GM18873 (cell line): ENCODE measurements around the gene ABLIM2.

ENCODE experiments used
- ATAC-seq: cut with Tn5 transposase; IDR thresholded peaks from one replicate; pipeline ENCODE4 v1.9.1; 2021; ENCODE audit warnings: mild to moderate bottlenecking, moderate library complexity, moderate number of reproducible peaks; ENCODE audit not compliant: unreplicated experiment, low FRiP score

The ABLIM2 gene

DNA sequence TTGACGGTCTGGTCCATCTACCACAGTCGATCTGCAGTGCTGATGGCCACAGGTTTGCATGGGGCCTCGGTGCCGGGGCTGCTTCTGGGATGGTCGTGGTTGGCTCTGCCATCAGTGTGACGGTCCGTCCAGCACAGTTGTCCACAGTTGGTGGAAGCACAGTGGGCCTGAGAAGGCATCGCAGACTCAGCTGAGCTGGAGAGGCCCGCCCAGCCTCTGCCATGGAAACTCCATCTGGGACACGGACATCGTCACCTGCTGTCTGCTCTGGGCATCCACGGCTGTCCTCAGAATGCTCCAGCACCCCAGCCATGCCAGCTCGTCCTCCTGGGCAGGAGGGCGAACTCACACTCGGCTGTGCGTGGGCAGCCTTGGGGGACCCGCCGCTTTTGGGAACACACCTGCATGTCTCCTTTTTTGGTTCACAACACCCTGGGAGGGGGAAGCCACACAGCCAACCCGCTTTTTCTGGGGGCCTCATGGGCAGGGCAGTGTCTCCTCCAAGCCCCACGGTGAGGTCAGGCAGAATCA is 33.0 kb downstream of the ABLIM2 start:
- ATAC-seq: no peak

DNA sequence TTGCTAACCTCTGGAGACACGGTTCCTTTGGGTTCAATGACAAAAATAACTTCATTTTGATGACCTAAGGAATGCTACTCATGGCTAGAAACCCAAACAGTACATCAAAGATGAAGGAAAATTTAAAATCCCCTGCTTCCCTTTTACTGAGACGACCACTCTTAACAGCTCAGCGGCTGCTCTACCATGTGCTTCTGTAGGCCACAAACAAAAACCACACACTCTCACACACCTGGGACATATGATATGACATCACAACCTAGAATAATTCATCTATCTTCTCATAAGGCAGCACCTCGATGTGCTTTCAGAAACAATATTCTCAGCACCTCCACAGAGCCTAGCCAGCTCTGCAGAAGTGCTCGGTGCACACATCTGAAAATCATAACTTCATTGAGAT is 34.7 kb downstream of the ABLIM2 start:
- no peak for ATAC-seq

DNA sequence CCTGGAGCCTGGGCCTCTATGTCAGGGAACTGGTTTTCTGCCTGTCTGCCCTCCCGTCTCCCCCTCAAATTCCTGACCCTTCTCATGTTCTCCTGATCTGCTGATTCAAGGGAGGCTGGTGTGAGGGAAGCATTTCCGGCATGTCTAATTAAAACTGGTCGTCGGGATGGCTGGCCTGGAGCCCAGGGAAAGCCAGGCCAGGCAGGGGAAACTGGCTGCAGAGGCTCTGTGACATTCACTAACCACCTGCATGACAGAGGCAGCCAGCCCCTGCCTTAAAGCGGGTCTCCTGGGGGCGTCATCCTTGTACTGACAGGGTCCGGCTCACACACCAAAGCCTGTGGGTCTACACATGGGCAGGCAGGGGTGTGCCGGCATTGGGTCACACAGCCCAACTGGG is 35.2 kb downstream of the ABLIM2 start:
- no peak for ATAC-seq

DNA sequence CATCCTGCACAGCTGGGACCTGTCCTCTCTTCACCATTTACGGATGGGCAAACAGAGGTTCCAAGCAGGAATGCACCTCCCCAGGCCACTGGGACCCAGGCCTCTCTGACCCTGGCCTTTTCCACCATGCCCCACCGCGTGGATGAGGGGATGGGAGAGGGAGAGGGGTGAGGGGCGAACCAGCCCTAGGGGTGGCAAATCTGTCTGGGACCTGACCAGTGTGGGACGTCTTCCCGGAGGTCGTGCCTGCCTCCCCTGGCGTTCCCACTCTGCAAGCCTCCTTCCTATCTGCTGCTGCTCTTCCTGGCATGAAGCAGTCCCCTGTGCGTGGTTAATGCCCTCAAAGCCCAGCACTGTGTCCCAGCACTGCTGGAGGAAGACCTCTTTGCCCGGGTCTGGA is 35.9 kb downstream of the ABLIM2 start:
- no peak for ATAC-seq

DNA sequence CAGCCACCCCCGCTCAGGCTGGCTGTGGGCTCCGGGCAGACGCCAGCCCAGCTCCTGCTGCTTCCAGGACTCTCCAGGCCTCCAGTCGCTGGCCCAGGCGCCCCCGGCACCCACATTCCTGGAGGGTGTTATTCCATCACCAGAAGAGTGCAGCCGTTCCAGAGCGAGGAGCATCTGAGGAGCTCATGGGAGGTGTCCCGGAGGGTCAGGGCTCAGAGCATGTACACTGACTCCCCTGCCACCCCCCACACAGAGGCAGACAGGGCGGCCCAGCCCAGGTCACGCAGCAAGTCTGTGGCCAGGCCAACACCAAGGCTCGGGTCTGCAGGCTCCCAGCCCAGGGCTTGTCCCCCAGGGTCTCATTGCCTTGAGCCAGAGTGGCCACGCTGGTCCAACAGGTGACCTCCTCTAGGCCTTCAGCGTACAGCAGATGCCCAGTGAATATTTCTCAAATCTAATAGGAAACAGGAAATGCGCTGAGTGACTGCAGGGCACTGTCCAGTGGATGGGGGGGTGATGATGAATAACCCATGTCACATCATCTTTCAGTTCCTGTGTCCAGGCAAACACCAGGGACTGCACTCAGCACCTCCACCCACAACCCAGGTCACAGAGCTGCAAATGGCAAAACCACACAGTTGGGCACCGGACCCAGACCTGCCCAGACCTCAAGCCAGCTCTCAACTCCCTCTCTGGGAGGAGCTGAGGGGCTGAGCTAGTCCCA is 37.2 kb downstream of the ABLIM2 start:
- ATAC-seq: no peak

DNA sequence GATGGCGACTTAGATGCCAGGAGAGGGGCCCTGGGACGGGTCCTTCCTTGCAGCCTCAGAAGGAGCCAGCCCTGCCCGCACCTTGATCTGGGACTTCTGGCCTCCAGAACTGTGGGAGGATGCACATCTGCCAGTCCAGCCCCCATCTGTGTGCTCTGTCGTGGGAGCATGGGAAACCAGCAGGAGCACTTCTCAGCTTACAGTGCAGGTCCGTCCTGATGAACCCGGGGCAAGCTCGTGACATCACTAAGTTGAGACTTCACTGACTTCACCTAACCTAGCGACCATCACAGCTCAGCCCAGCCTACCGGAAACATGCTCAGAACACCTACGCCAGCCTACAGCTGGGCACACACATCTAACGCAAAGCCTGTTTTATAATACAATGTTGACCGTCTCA is 38.1 kb downstream of the ABLIM2 start:
- no peak for ATAC-seq

DNA sequence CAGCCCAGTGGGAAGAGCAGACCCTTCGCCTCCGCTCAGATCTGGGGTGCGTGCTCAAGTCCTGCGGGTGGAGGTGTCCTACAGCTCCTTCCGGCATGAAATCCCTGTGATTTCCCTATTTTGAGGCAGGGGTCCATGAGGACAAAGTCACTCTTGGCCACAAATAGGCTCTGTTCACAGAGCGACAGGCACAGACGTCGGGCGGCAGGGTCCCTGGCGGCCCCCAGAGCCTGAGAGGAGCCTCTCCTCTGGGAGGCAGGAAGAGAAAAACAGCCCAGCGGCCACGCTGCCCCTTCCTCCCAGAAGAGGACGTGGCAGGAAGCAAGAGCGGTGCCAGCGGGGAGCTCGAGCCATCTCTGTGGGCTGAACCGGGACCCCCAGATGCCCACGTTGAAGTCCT is 38.7 kb downstream of the ABLIM2 start:
- ATAC-seq: no peak

DNA sequence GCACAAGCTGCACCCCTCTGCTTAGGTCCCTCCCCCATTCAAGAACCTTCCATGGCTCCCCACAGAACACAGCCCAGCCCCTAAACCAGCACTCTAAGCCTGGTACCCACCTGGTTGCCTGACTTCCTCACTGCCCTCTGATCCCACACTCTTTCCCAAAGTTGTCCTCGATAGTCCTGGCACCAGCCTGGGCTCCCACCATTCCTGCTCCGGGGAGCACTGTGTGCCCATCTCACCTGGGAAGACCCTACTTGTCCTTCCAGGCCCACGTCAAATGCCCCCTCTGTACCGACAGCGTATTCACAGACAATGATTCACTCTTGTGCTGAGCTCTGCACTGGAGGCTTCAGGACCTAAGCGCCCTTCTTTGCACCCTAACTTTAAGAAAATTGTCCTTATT is 40.1 kb downstream of the ABLIM2 start:
- no peak for ATAC-seq

DNA sequence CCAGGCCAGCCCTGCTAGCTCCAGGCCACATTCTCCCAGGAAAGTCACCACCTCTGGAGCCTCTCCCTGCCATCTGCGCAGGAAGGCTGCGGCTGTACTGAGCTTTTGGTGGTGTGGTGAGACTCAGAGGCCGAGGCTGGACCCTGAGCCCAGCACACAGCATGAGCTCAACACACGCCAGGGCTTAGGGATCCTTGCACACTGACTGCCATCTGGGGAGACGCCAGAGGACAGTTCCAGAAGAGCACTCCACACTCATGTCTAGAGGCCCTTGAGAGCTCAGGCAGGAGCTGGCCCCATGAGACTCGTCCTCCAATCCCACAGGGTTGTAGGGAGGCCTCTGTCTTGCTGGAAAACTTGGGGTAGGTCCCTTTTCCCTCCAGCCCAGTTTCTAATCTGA is 40.6 kb downstream of the ABLIM2 start:
- no peak for ATAC-seq

DNA sequence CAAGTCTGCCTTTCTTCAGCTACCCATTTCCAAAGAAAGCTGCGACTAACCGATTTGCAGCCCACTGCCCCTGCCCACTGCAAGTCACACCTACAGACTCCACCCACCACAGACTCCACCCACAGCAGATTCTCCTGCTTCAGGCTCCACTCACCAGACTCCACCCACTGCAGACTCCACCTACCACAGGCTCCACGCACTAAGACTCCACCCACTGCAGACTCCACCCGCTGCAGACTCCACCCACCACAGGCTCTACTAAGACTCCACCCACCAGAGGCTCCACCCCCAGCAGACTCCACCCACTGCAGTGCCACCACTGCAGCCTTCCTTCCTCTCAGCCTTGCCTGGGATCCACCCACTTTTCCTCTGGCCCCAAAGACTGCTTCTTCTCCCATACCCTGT is 41.3 kb downstream of the ABLIM2 start:
- ATAC-seq: no peak

DNA sequence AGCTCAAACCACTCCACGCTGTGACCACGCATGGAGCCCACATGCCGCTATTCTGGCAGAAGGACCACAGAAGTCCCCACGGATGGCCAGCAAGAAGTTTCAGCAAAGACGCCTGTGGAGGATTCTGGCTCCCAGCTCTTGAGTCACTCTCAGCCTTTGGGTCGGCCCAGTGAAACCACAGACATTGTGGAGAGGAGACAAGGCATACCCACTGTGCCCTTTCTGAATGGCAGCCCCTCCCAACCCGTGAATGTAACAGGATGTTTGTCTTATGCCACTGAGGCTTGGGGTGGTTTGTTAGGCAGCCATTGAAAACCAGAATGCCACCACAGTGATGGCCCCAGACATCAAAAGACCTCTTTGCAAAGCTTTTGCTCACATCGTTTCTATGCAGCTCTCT is 42.7 kb downstream of the ABLIM2 start:
- no peak for ATAC-seq

DNA sequence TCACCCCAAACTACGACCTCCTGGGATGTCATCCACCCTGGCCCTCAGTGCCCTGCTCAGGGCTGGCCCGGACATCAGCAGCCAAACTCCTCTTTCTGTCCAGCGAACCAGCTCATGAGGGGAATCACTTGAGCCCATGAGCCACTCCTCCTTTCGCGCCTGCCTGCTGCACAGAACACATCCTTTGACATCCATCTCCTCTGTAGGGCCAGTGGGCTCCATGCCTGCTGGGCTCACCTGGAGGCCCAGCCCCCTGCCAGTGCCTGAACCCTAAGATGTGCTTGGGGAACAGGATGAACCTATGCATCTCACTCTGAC is 43.5 kb downstream of the ABLIM2 start:
- ATAC-seq: no peak

DNA sequence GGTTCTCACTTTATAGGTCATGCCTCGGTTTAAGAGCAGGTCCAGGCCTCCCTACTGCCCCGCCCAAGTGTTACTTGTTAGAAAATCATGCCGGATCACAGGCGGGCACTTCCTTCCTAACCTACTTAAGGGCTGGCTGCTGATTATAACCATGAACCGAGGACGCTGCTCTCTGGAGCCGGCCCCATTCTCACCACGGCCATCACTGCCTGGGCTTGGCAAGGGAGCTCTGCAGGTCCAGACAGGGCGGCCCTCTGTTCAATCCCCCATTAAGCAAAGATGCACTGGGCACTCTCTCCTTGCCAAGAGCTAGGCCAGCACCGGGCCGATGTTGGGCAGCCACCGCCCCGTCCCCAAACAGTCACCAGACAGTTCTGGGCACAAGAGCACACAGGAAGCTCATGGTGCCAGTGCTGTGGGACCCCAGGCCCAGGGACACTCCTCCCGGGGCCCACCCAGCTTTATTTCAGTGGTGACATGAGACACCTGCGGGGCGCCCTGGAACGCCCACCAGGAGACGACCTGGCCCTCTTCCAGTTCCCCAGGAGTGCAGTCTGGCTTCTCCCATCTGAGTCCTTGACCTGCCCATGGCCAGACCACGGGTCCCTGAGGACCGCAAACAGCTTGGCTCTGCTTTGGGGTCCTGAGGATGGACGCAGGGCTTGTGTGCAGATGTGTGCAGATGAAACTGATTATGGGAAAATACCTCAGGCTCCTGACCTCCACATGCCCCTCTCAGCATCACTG is 44.0 kb downstream of the ABLIM2 start:
- no peak for ATAC-seq

DNA sequence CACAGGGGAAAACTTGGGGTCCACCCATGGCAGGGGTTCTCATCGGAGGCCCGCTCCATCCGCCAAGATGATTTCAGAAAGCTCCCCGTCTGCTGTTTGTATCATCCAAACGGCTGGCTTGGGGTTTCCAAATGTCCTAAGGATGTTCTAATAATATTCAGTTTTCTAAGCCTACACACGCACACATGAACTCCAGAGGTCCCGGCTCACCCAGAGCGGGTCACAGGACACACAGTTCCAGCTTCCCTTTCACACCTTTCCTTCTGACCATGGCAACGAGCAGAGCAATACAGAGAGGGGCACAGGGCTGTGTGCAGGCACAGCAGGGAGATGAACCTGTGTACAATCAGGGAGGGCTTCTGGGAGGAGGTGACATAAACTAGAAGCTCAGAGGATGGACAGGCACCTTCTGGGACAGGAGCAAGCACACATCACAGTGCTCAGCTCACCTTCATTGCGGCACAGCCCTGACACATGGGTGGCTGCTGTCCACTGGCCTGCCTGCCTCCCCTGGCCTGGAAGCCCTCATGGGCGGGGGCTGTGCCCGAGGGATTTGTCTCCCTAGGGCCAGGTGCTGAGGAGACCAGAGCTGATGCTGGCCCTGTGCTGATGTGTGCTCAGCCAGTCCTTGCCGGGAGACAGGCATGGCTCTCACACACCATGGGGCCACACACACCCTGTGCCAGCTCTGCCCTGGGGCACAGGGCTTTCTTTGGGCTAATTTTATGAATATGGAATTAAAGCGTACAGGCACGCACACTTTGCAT is 44.8 kb downstream of the ABLIM2 start:
- no peak for ATAC-seq

DNA sequence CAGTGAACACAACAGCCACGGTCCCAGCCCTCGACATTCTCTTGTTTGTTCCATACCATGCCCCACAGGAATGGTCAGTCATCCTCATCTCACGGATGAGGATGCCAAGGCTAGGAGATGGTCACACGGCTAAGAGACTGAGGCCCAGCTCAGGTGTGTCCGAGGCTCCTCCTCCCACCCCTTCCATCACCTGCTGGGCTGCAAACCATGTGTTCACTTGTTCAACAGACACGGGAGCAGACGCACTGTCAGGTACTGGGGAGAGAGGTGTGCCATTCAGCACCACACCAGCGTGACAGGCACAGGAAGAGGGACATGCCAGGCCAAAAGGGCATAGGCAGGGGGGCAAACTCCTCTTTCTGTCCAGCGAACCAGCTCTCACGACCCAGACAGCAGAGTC is 45.9 kb downstream of the ABLIM2 start:
- ATAC-seq: no peak

DNA sequence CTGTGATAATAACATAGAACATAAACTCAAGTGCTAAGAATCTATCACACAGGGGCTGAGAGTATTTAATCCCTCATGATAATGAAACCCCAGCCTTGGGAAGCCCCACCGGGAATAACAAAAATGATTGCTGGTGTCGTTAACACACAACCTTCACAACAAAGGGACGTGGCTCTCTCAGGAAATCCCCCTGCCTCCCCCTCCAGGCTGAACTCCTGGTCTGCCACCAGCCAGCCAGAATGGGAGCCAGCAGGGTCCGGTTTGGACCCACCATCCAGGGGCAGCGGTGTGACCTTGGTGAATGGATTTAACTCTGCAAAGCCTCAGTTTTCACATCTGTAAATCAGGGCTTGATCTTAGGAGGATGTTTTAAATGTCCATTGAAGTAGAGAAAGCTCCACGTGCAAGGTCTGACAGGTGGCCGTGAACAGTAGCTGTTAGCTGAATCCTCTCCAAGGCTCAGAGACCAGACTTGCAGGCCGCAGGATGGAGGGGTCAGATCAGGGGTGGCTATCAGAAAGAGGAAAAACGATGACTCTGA is 46.5 kb downstream of the ABLIM2 start:
- no peak for ATAC-seq

DNA sequence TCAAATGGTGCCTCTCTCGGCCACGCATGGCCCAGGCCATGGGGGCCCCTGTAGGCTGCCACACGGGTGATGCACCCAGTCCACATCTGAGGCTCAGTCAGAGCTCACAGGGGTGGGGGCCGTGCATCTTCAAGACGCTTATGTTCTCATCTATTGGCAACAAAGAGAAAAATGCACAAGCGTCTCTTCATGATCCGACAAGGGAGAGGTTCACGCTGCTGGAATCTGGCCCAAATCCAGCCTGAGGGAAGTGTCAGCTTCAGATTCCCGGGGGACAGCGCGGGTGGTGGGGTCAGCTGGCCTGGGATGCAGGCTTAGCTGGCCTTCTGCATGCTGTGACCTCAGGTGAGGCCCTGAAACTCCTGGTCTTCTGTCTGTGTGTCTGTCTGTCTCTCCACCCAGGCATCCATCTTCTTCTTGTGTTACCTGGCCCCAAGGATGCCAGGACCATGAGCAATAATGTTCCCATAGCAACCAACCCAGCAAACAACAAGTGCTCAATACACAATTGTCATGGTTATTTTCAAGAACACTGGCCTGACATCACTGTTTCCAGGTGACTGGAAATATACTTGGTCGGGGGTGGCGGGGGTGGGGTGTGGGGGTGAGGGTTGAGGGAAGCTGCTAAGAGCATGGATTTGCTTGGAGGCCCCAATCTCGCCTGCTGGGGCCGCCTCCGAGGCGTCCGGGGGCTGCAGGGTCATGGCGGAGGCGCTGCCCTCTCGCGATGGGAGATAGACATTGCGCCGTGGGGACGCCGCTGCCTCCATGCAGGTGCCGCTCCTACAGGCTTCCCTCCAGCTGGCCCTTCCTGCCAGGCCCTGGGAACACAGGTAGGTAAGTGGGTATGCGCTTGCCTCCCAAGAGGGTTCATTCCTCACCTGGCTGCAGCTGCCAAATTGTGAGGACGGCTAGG is 48.3 kb downstream of the ABLIM2 start:
- ATAC-seq: no peak

DNA sequence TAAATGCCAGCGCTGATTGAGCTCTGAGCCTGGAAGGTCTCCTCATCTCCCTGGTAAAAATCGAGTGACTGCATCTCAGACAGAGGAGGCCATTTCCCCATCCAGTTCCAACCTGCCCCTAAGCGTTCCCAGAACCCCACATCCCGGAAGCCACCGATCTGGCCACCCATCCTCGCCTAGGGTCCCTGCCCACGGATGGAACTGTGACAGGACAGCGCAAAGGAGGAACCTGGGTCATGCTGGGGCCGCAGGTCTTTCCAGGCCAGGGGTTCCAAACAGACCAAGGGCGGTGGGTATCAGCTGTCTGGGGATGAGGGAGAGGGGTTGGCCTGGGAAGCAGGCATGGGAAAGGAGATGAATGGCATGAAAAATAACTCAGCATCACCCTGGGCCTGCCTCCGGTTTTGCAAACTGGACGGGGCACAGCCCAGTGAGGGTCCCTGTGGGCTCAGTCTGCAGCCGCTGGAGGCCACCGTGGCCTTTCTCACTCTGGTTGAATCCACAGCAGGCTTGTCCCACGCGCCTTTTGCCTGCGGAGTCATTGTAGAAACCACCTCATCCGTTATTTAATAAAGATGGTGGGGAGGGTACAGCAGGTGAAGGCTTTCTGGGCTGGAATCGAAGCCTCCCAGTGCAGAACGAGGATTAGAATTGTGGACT is 49.1 kb downstream of the ABLIM2 start:
- ATAC-seq: no peak

DNA sequence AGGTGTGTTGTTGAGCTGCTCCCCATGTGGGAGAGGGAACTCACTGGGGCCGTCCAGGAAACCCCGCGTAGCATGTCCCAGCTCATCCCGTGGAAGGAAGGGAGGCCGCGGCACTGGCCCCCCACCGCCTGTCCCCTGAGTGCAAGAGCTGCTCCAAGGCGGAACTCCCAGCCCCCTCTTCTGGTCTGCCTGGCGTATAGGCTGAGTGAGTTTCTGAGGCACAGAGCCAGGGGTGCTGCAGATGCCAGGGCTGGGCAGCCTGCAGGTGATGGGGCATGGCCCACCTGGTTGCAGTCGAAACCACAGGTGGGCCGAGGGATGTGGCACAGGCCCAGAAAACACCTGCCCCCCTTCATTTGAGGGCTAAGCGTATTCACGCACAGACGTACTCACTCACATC is 49.6 kb downstream of the ABLIM2 start:
- no peak for ATAC-seq

DNA sequence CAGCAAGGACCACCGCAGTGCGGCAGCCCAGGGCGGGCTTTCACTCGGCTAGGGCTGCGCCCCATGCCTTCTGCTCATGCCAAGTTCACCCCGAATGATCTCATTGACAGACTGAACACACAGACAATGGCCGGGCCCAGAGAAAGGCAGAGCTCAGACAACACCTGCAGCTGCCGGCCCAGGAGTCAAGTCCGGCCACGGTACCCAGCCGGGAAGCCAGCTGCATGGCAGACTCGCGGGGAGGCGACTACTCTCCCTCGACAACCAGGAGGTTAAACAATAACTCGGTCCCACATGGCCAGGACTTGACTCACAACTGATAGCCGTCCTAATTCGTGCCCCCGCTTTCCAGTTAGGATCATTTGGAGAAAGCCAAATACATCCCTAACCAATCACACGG is 50.4 kb downstream of the ABLIM2 start:
- ATAC-seq: no peak
